Calu3 (cell line): ENCODE data around the gene HOXC4. TPM values are rescaled to one million over a fixed set of nuclear protein-coding genes. Genes with fewer than 3 reads are reported as not detected.
A peak's percentile ranks its signal among the peaks of the same experiment; 100 is the strongest.

Experiments
- Bru-seq: library from RNA; stranded (reverse); fragments of 400-500 nt; gene quantifications from one replicate; lab custom pipeline; 2021; lab: Mats Ljungman, UMichigan
- BruChase-seq, 2 experiments: library from RNA; stranded (reverse); fragments of 400-500 nt; gene quantifications; one replicate each; lab custom pipeline; 2021; lab: Mats Ljungman, UMichigan
- BruUV-seq: library from RNA; stranded (reverse); fragments of 400-500 nt; replicated peaks from 2 replicates; lab custom pipeline; 2021; lab: Mats Ljungman, UMichigan
- CTCF ChIA-PET: fragments of 300-600 bp; sonication (Branson Sonifier 250); formaldehyde crosslinking; loops from one replicate; lab custom pipeline; 2022; ENCODE audit warnings: antibody characterized with exemption; lab: Charles Lee
- DNase-seq: peaks from one replicate; pipeline ENCODE4 v3.0.0; 2022
- H3K27ac Mint-ChIP-seq: one replicate; pipeline ENCODE4 v1.8.0; 2022; ENCODE audit warnings: mixed read lengths; ENCODE audit not compliant: unreplicated experiment
- H3K27me3 Mint-ChIP-seq: one replicate; pipeline ENCODE4 v1.8.0; 2022; ENCODE audit warnings: mixed read lengths; ENCODE audit not compliant: unreplicated experiment
- H3K36me3 Mint-ChIP-seq: one replicate; pipeline ENCODE4 v1.8.0; 2022; ENCODE audit warnings: mild to moderate bottlenecking, moderate library complexity, mixed read lengths; ENCODE audit not compliant: insufficient read depth, unreplicated experiment
- H3K4me1 Mint-ChIP-seq: one replicate; pipeline ENCODE4 v1.8.0; 2022; ENCODE audit warnings: mild to moderate bottlenecking, low read depth, mixed read lengths; ENCODE audit not compliant: unreplicated experiment
- H3K4me3 Mint-ChIP-seq: one replicate; pipeline ENCODE4 v1.8.0; 2022; ENCODE audit warnings: mild to moderate bottlenecking, low read depth, moderate library complexity, mixed read lengths; ENCODE audit not compliant: unreplicated experiment
- H3K9me3 Mint-ChIP-seq: one replicate; pipeline ENCODE4 v1.8.0; 2022; ENCODE audit warnings: low read depth, mixed read lengths; ENCODE audit not compliant: unreplicated experiment
- intact Hi-C: fragments of 100-400 bp; cut with micrococcal nuclease; formaldehyde crosslinking; loops from one replicate; pipeline ENCODE4 v1.10.0; 2022; ENCODE audit not compliant: unreplicated experiment
- long read RNA-seq: library from polyadenylated mRNA; stranded (forward); transcript quantifications from one replicate; pipeline ENCODE4 v2.0.0, GENCODE V29; 2022
- total RNA-seq: library from RNA; stranded (reverse); gene quantifications from 2 replicates; pipeline ENCODE4 v1.2.3, GENCODE V29; 2022
- TF ChIP-seq, protein P1 (sequence below): fragments of 200-600 bp; IDR thresholded peaks from one replicate; pipeline ENCODE4 v1.8.0; 2022; ENCODE audit warnings: antibody characterized with exemption; ENCODE audit not compliant: unreplicated experiment

HOXC4 gene
- total RNA-seq = 0.44 and 0.57 TPM in 2 replicates
- percentile 19 among the genes with signal in this experiment for Bru-seq, nascent RNA
- percentile 7 among the genes with signal in this experiment for BruChase-seq, experiment 1, labeled RNA remaining after a 6-hour chase
- BruChase-seq, experiment 2, labeled RNA remaining after a 2-hour chase = percentile 14 among the genes with signal in this experiment
- long read RNA-seq = 0 reads

DNA sequence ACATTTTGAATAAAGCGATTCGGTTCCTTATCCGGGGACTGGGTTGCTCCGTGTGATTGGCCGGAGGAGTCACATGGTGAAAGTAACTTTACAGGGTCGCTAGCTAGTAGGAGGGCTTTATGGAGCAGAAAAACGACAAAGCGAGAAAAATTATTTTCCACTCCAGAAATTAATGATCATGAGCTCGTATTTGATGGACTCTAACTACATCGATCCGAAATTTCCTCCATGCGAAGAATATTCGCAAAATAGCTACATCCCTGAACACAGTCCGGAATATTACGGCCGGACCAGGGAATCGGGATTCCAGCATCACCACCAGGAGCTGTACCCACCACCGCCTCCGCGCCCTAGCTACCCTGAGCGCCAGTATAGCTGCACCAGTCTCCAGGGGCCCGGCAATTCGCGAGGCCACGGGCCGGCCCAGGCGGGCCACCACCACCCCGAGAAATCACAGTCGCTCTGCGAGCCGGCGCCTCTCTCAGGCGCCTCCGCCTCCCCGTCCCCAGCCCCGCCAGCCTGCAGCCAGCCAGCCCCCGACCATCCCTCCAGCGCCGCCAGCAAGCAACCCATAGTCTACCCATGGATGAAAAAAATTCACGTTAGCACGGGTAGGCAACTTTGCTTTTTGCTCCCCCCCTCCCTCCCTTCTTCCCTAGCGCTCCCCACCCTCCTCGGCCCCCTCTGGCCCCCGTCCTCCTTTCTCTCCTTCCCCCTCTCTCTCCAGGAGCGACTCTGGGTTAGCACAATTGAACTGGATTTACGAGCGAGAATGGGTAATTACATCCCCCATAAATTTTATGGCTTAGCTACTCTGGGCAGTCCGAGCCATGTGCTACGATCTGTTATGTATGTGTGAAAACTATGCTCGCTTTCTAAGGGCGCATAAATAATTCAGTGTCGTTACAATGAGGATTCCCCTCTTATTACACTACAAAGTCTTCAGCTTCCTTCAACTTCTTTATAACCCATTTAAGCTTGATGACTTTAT, at the start of gene HOXC4:
Gene HOXC4, plus strand, starts transcription at position 85 of the 991 bp plus-strand sequence. Its CDS starts 88 bp downstream, at position 173.
- intact Hi-C loops = no loop called here
- TF ChIP-seq, protein P1, sequence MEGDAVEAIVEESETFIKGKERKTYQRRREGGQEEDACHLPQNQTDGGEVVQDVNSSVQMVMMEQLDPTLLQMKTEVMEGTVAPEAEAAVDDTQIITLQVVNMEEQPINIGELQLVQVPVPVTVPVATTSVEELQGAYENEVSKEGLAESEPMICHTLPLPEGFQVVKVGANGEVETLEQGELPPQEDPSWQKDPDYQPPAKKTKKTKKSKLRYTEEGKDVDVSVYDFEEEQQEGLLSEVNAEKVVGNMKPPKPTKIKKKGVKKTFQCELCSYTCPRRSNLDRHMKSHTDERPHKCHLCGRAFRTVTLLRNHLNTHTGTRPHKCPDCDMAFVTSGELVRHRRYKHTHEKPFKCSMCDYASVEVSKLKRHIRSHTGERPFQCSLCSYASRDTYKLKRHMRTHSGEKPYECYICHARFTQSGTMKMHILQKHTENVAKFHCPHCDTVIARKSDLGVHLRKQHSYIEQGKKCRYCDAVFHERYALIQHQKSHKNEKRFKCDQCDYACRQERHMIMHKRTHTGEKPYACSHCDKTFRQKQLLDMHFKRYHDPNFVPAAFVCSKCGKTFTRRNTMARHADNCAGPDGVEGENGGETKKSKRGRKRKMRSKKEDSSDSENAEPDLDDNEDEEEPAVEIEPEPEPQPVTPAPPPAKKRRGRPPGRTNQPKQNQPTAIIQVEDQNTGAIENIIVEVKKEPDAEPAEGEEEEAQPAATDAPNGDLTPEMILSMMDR = no peak
- peak within 1 kb of the TSS; percentile 67 for H3K4me3 Mint-ChIP-seq
- peaks cover 9% of the 10 kb centered on the region for H3K36me3 Mint-ChIP-seq
- no peak for DNase-seq
- peaks cover 98% of the 10 kb centered on the region for H3K27me3 Mint-ChIP-seq
- H3K27ac Mint-ChIP-seq = no peak within 1 kb of the TSS
- H3K9me3 Mint-ChIP-seq = no peaks in the 10 kb centered on the region
- CTCF ChIA-PET = interaction anchor here (0.5 to 1.1 kb wide), 4 partner anchors 13 to 546 kb away, joined by 3 to 5 read pairs (median 4); partner anchors contain the start of gene HOXC6
- no peaks in the 10 kb centered on the region for H3K4me1 Mint-ChIP-seq
- BruUV-seq = no TSS peak

- H3K27me3 Mint-ChIP-seq = peaks cover 89% of the 10 kb centered on the region
- intact Hi-C loops = no loop called here
Measured at GRCh38 chr12:54004063-54004840, 49.4 kb upstream of the HOXC4 start.

DNA sequence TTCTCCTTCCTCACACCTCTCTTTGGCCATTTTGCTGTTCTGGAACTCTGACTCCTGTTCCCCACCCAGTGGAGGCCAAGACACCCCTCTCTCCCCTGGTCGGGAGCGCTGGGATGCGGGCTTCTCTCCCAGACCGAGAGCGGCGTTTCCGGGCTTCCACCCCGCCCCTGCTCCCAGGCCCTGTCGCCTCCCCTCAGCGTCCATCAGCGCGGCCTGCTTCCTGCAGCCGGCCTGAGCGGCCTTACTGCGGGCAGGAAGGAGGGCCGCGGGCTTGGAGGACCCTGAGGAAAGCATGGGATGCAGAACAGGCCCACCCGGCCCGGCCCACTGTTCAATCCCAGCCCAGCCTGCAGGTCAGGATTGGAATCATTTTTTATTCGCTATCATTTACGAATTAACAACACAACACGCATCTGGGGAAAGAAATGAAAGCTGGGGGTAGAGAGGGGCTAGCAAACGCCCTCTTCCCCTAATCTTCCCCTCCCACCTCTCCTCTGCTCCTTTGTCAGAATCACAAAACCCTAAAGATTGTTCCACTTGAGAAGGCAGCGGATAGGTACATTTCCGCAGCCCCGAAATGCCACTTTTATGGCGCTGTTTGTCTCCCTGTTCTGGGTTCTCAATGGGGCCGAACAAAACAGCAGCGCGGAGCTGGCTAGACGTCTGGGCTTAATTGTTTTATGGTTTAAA, 48.6 kb upstream of the HOXC4 start:
- BruUV-seq = no TSS peak

More at GRCh38 chr12:54004063-54004840, 49.4 kb upstream of the HOXC4 start:
- no TSS peak for BruUV-seq
- TF ChIP-seq, protein P1 = no peak
- CTCF ChIA-PET = interaction anchor here (1.1 to 2.7 kb wide), 3 partner anchors 19 to 202 kb away, joined by 3 to 25 read pairs (median 9); partner anchors contain the start of gene HOXC10
- H3K9me3 Mint-ChIP-seq = no peaks in the 10 kb centered on the region
- no peak overlapping the region for H3K27ac Mint-ChIP-seq
- H3K4me3 Mint-ChIP-seq = no peak overlapping the region
- DNase-seq = no peak
- H3K4me1 Mint-ChIP-seq = peaks cover 8% of the 10 kb centered on the region
- H3K36me3 Mint-ChIP-seq = peaks cover 17% of the 10 kb centered on the region

More for the DNA sequence above, 48.6 kb upstream of the HOXC4 start:
- no peaks in the 10 kb centered on the region for H3K9me3 Mint-ChIP-seq
- CTCF ChIA-PET = interaction anchor here (2.0 to 2.7 kb wide), 4 partner anchors 187 to 202 kb away, joined by 9 to 45 read pairs (median 19); no protein-coding TSS in a partner anchor
- intact Hi-C loops = no loop called here
- peaks cover 8% of the 10 kb centered on the region for H3K4me1 Mint-ChIP-seq
- H3K27ac Mint-ChIP-seq = no peak overlapping the region
- no peak for DNase-seq
- peaks cover 12% of the 10 kb centered on the region for H3K36me3 Mint-ChIP-seq
- peaks cover 97% of the 10 kb centered on the region for H3K27me3 Mint-ChIP-seq
- TF ChIP-seq, protein P1 = no peak
- H3K4me3 Mint-ChIP-seq = no peak overlapping the region
